GM20431 (cell line): ENCODE data around the gene HRG.
"Not testable (repeated sequence)": the region's sequence is repeated elsewhere in the genome, so short reads cannot be mapped to it uniquely, and the experiment has no call there.

Experiments used
- in situ Hi-C: fragments of 300-500 bp; cut with MseI, MboI; formaldehyde crosslinking; loops from one replicate; pipeline ENCODE4 v1.15.0; 2020; ENCODE audit warnings: low sequenced_read_pairs; ENCODE audit not compliant: unreplicated experiment

The HRG gene, protein sequence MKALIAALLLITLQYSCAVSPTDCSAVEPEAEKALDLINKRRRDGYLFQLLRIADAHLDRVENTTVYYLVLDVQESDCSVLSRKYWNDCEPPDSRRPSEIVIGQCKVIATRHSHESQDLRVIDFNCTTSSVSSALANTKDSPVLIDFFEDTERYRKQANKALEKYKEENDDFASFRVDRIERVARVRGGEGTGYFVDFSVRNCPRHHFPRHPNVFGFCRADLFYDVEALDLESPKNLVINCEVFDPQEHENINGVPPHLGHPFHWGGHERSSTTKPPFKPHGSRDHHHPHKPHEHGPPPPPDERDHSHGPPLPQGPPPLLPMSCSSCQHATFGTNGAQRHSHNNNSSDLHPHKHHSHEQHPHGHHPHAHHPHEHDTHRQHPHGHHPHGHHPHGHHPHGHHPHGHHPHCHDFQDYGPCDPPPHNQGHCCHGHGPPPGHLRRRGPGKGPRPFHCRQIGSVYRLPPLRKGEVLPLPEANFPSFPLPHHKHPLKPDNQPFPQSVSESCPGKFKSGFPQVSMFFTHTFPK

GRCh38 chr3:186665625-186666188, at the start of gene HRG:
HRG (plus strand) TSS chr3:186666014; CDS start chr3:186666032, 18 bp downstream.
- in situ Hi-C loops = no loop called here

DNA sequence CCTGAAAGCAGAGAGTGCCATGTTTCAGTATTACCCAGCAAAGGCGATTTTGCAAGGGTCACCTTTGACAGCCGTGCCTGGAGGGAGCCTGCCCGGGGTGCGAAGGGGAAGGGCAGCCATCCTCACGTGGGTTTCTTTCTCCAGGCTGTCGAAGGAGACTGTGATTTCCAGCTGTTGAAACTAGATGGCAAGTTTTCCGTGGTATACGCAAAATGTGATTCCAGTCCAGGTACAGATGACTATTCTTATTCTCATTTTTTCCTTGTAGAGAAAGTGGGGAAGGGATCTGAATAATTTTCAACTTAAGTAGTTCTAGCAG, 49.6 kb upstream of the HRG start:
- in situ Hi-C loops = loop anchor here (10.0 to 25.0 kb wide), 2 partner anchors 199 to 546 kb away; no protein-coding TSS in a partner anchor

DNA sequence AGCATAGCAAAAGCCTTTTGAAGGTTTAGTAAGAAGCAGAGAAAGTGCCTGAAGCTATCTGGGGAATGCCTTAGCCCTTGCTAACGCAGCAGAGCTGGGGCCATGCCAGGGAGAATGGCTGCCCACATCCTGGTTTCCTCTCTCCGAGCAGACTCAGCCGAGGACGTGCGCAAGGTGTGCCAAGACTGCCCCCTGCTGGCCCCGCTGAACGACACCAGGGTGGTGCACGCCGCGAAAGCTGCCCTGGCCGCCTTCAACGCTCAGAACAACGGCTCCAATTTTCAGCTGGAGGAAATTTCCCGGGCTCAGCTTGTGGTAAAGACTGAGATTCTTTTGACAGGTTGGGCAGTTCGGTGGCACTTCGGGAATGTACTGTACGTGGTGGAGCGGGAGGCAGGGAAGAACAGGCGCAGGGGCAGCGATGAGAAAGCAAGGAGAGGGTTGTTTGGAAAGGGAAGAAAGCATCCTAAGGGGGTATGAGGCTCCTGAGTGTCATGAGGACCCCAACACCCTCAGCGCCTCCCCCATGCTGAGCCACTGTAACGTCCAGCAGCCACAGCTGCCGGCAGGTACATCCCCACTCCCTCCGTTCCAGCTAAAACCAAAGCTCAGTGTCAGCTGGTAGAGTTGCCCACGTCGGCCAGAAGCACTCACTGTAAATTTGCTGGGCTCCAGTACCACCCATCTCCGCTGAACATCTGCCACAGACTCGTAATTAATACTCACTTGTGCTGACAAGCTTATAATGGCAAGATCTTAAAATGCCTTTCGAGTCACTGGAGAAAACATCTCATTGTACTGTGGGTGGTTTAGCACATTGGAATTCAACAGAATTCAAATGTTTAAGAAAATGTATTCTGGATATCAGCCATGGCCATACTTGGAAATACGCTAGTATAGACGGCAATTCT, 48.5 kb upstream of the HRG start:
- in situ Hi-C loops = loop anchor here (10.0 to 25.0 kb wide), 2 partner anchors 198 to 545 kb away; no protein-coding TSS in a partner anchor

DNA sequence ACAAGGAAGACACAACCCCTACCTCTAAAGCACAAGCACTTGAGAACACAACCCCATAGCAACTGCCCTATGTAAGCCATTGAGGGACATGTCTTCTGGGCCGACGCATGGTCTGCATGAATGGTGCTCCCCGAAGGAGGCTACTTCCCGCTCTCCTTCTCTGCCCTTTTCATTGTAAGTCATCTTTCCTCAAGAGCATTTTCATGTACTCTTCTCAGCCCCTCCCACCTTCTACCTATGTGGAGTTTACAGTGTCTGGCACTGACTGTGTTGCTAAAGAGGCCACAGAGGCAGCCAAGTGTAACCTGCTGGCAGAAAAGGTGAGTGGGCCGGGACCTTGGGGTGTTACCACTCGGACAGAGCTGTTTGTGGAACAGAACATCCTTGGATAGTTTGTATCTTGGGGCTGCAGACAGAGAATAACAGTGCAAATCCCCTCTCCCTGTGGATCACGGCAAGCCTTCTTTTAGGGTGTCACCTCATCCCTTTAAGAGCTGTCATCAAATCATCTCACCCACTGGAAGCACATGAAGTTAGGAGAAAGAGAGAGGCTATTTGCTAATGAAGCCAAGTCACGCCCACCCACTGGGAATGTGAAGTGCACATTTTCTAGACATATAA, 47.4 kb upstream of the HRG start:
- in situ Hi-C loops = loop anchor here (10.0 to 25.0 kb wide), 2 partner anchors 196 to 544 kb away; no protein-coding TSS in a partner anchor

GRCh38 chr3:186619787-186620212, 46.0 kb upstream of the HRG start:
- in situ Hi-C loops = loop anchor here (10.0 to 25.0 kb wide), 2 partner anchors 195 to 543 kb away; no protein-coding TSS in a partner anchor

GRCh38 chr3:186620213-186621092, 45.4 kb upstream of the HRG start:
- in situ Hi-C loops = loop anchor here (25.0 kb wide), 1 partner anchor 542 kb away; no protein-coding TSS in a partner anchor

DNA sequence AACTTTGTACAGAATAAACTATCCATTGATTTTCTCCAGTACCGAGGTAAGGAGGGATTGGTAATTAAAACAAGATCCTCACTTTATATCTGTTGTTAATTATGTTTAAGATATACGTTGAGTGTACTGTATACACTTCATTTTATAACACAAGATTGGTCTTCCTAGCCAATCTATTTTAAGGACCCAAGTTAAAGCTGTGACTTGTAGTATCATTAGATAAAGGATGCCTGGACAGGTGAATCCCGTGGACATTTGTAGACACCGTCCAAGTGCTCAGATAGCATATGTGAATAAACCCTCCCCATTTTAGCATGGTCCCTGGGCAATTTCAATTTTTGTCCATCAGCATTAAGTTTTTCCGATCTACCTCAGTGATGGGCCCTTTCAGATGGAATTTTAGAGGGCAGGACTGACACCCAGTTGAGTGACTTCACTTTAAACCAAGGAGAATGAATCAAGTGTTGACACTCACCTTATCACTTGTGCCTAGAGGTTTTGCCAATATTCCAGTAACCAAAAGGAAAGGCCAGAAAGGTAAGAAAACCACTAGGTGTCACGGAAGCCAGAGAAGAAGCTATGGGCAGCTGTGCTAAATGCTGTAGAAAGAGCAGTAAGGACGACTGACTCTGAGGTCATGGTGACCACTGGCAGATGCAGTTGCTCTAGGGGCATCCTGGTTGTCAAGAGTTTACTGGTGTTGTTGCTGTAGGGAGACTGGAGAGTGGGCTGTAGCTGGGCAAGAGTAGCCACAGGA, 43.7 kb upstream of the HRG start:
- in situ Hi-C loops = loop anchor here (25.0 kb wide), 1 partner anchor 540 kb away; no protein-coding TSS in a partner anchor

DNA sequence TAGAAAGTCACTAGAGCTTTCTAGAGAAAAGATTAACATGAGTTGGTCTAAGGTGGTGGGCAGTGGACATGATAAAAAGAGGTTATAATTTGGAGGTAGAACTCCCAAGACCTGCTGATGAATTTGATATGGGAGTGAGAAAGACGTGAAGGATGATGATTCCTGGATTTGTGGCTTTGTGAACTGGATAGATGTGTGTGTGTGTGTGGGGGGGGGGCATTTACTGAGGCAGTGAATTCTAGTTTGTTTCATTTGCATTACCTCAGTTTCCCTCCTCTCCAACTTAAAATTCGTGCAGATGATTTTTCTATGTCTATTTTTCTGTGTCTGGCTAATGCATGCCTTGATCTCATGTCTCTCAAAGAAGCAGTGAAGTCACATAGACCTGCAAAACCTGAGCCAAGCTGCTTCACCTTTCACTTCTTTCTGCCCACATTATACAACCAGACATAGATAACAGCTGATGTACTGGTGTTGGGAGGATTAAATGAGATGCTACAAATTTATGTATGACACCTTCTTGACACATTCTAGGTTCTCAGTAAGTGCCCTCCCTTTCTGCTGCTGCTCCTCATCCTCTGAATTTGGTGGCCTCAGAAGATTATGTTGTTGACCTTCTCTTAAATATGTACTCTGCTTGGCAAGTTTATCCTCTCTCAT, 43.0 kb upstream of the HRG start:
- in situ Hi-C loops = loop anchor here (25.0 kb wide), 1 partner anchor 540 kb away; no protein-coding TSS in a partner anchor

- in situ Hi-C loops = loop anchor here (25.0 kb wide), 1 partner anchor 538 kb away; no protein-coding TSS in a partner anchor
These were observed 41.2 kb upstream of the HRG start for GRCh38 chr3:186624598-186624997.

DNA sequence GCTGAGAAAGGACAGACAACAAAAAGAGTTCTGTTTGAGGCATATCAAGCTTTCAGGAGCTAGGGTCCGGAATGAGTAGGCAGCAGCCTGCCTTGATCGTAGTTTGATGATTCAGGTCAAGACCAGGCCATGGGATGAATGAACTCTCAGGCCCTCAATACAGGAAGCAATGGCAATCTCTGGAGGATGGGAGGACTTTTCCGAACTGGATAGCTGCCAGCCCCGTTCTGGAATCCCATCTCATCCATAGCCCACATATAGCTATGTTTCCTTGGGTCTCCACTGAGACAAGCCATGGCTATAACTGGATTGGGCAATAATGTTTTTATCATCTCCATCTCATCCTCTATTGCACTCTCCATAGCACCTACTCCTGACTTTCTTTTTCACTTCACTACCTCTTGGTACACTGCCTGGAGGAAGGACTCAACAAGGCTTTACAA, 40.2 kb upstream of the HRG start:
- in situ Hi-C loops = no loop called here

DNA sequence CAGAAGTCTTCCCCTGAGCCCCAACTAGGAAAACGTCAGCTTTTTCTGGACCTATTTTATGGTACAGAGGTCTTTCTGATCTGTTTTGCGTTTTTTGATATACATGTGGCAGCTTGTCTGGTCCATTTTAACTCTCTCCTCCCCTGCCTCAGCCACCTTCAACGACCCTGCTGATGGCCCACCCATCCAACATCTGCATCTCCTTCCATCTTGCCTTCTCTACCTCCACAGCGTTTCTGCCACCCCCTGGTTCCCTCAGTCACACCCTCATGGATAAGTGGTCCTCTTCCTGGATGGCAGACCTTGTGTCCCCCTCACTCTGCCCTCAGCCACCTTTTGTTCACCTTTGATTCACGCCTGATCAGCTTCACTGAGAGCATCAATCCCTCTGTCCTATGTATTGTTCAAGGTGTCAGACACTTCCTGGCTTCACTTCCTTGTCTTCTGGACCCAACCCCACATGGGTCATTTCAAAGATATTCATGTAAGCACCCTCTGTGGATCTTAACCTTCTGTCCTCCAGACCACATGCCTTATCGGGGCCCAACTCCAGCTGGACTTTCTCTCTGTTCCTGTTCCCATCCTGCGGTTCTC, 39.5 kb upstream of the HRG start:
- in situ Hi-C loops = no loop called here

- in situ Hi-C loops = no loop called here
These were observed 37.9 kb upstream of the HRG start for GRCh38 chr3:186627852-186628414.

DNA sequence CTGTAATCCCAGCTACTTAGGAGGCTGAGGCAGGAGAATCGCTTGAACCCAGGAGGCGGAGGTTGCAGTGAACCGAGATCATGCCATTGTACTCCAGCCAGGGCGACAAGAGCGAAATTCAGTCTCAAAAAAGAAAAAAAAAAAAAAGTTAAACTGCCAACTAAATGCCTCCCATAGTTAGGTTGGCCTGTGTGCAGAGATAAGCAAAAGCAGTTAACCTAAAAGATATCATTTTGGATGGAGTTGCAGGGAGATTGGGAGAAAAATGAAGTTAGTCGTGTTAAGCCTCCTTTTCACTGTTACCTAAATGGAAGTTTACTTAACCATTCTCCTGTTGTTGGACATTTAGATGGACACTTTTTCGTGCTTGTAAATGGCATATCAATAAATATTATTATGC, 37.1 kb upstream of the HRG start:
- in situ Hi-C loops = no loop called here

- in situ Hi-C loops = no loop called here
These were observed 34.7 kb upstream of the HRG start for GRCh38 chr3:186630950-186631641.

DNA sequence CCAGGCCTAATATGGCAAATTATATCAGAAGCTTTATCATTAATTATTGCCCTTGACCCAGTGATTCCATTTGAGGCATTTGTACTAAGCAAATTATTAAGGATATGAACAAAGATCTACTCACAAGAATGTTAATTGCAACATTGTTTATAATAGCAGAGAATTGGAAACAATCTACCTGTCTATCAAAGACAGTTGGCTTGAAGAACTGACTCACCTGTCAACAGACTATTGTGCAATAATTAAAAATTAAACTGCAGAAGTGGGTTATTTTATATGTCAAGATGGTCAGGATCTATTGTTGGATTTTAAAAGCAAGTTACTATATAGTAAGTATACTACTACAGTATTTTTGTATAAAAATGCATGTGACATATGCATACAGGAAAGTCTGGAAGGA, 32.3 kb upstream of the HRG start:
- in situ Hi-C loops = no loop called here

- in situ Hi-C loops = not testable (repeated sequence)
These were observed 31.6 kb upstream of the HRG start for GRCh38 chr3:186634207-186634606.
